ENCODE data around the gene CYP2F1. TPM values are rescaled to one million over a fixed set of nuclear protein-coding genes. Genes with fewer than 3 reads are reported as not detected.

CYP2F1 gene
- total RNA-seq, 1 experiment from 2014 or later: not detected

DNA sequence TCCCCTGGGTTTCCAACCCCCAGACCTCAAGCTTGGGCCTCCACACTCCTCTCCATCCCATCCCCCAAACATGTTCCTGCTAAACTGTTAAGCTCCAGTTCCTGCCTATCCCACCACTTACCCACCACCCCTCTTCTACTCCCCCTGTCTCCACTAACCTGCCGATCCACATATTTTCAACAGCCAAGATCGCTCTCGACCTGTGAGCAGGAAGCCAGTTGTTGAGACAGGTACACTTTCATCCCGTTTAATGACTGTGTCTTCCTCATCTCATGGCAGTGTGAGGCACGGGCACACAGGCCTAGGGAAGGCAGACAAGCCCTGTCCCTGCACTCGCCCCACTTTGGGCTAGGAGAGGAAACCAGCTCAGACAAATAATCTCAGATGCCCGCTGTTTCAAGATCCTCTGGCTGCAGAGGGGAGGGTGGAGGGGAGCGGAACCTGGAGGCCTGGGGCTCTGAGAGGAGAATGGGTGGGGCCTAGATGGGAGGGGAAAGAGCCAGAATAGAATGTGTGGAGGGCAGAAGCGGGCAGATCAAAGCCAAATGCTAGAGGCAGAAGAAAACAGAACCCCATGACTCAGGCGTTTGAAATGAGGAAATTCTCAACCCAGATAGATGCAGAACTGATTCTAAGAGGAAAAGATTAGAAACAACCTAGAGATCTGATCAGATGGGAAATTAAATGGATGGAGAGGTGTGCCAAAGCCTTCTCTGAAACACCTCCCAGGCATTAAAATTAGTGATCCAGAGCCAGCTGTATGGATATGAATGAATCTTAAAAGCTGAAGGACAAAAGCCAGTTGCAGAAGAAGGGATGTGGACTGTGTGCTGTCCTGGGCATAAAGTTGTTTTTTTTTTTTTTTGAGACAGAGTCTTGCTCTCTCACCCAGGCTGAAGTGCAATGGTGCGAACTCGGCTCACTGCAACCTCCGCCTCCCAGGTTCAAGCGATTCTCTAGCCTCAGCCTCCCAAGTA lies 61.9 kb downstream of the CYP2F1 start:
- DNase-seq (ENCODE audit: low spot score): peak; percentile 99

Other genes starting within 250 kb of the CYP2F1 start
- gene CYP2A7, start 232.2 kb upstream of the CYP2F1 start, total RNA-seq (2014; rRNA removed; shearing (Covaris generic)): not detected in 2 replicates
- gene CYP2B6, start 123.2 kb upstream of the CYP2F1 start, total RNA-seq (2014; rRNA removed; shearing (Covaris generic)): 2.1 and 2.5 TPM in 2 replicates
- not detected in 2 replicates for gene CYP2A13, start 26.0 kb upstream of the CYP2F1 start, total RNA-seq (2014; rRNA removed; shearing (Covaris generic))
- 18.2 and 31.4 TPM in 2 replicates for gene CYP2S1, start 78.8 kb downstream of the CYP2F1 start, total RNA-seq (2014; rRNA removed; shearing (Covaris generic))
- 1.5 and 1.7 TPM in 2 replicates for gene AXL, start 104.8 kb downstream of the CYP2F1 start, total RNA-seq (2014; rRNA removed; shearing (Covaris generic))
- 294 and 300 TPM in 2 replicates for gene HNRNPUL1, start 149.9 kb downstream of the CYP2F1 start, total RNA-seq (2014; rRNA removed; shearing (Covaris generic))
- gene CCDC97, start 195.7 kb downstream of the CYP2F1 start, total RNA-seq (2014; rRNA removed; shearing (Covaris generic)): 34.5 and 39.5 TPM in 2 replicates
- gene TGFB1, start 239.5 kb downstream of the CYP2F1 start, total RNA-seq (2014; rRNA removed; shearing (Covaris generic)): 2.5 and 2.6 TPM in 2 replicates
- gene B9D2, start 249.7 kb downstream of the CYP2F1 start, total RNA-seq (2014; rRNA removed; shearing (Covaris generic)): 26.9 and 32.1 TPM in 2 replicates

Data from HT-29 (cell line).